ENCODE results near the gene KCNAB2. TPM values are rescaled to one million over a fixed set of nuclear protein-coding genes. Genes with fewer than 3 reads are reported as not detected.

Gene KCNAB2
- total RNA-seq, 1 experiment from 2014 or later: 10.3 TPM

DNA sequence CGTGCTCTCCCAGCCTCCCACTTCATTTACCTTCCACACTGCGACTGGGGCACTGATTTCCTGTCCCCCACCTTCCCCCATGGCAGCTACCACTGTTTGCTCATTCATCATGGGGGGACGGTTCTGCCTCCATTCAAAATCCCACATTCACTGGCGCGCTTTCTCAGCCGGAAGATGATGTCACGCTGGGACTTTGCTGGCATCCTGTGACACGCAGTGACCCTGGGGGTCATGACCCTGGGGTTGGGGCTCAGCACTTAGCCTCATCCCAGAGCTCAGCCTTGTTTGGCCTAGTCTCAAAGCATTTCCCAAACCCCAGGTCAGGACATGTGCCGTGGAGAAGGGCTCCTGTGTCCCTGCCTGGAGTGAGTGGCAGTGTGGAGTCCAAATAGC is 582 bp upstream of the KCNAB2 start:
- CTCF ChIA-PET: interaction anchor here (0.6 to 3.2 kb wide), 2 partner anchors 10 to 377 kb away, joined by 3 to 14 read pairs; no protein-coding TSS in a partner anchor
- TF ChIP-seq, protein P1, sequence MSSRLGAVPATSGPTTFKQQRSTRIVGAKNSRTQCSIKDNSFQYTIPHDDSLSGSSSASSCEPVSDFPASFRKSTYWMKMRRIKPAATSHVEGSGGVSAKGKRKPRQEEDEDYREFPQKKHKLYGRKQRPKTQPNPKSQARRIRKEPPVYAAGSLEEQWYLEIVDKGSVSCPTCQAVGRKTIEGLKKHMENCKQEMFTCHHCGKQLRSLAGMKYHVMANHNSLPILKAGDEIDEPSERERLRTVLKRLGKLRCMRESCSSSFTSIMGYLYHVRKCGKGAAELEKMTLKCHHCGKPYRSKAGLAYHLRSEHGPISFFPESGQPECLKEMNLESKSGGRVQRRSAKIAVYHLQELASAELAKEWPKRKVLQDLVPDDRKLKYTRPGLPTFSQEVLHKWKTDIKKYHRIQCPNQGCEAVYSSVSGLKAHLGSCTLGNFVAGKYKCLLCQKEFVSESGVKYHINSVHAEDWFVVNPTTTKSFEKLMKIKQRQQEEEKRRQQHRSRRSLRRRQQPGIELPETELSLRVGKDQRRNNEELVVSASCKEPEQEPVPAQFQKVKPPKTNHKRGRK (CRISPR knock-in tag; IDR thresholded peaks at IDR 0.05; ENCODE audit: borderline replicate concordance): no peak
- no peak for TF ChIP-seq MXD4 (CRISPR knock-in tag; IDR thresholded peaks at IDR 0.05; ENCODE audit: borderline replicate concordance)
- no peak for TF ChIP-seq ZNF219 (CRISPR knock-in tag; IDR thresholded peaks at IDR 0.05; ENCODE audit: borderline replicate concordance)
- TF ChIP-seq, protein P2, sequence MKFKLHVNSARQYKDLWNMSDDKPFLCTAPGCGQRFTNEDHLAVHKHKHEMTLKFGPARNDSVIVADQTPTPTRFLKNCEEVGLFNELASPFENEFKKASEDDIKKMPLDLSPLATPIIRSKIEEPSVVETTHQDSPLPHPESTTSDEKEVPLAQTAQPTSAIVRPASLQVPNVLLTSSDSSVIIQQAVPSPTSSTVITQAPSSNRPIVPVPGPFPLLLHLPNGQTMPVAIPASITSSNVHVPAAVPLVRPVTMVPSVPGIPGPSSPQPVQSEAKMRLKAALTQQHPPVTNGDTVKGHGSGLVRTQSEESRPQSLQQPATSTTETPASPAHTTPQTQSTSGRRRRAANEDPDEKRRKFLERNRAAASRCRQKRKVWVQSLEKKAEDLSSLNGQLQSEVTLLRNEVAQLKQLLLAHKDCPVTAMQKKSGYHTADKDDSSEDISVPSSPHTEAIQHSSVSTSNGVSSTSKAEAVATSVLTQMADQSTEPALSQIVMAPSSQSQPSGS (CRISPR knock-in tag; IDR thresholded peaks at IDR 0.05; ENCODE audit: borderline replicate concordance, low read depth): no peak
- no peak for TF ChIP-seq USF1 (CRISPR knock-in tag; IDR thresholded peaks at IDR 0.05)
- TF ChIP-seq RELA (CRISPR knock-in tag; IDR thresholded peaks at IDR 0.05; ENCODE audit: borderline replicate concordance): no peak
- TF ChIP-seq ZBTB21 (CRISPR knock-in tag; IDR thresholded peaks at IDR 0.05; ENCODE audit: borderline replicate concordance): no peak
- TF ChIP-seq, protein P3, sequence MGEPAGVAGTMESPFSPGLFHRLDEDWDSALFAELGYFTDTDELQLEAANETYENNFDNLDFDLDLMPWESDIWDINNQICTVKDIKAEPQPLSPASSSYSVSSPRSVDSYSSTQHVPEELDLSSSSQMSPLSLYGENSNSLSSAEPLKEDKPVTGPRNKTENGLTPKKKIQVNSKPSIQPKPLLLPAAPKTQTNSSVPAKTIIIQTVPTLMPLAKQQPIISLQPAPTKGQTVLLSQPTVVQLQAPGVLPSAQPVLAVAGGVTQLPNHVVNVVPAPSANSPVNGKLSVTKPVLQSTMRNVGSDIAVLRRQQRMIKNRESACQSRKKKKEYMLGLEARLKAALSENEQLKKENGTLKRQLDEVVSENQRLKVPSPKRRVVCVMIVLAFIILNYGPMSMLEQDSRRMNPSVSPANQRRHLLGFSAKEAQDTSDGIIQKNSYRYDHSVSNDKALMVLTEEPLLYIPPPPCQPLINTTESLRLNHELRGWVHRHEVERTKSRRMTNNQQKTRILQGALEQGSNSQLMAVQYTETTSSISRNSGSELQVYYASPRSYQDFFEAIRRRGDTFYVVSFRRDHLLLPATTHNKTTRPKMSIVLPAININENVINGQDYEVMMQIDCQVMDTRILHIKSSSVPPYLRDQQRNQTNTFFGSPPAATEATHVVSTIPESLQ (CRISPR knock-in tag; IDR thresholded peaks at IDR 0.05): no peak
- no peak for TF ChIP-seq NFE2L1 (CRISPR knock-in tag; IDR thresholded peaks at IDR 0.05)
- no peak for TF ChIP-seq ZNF138 (CRISPR knock-in tag; conservative IDR thresholded peaks at IDR 0.05)
- no peak for TF ChIP-seq GRHL2 (CRISPR knock-in tag; IDR thresholded peaks at IDR 0.05; ENCODE audit: insufficient replicate concordance, severe bottlenecking)
- TF ChIP-seq ZNF425 (CRISPR knock-in tag; conservative IDR thresholded peaks at IDR 0.05): no peak
- TF ChIP-seq, protein P4, sequence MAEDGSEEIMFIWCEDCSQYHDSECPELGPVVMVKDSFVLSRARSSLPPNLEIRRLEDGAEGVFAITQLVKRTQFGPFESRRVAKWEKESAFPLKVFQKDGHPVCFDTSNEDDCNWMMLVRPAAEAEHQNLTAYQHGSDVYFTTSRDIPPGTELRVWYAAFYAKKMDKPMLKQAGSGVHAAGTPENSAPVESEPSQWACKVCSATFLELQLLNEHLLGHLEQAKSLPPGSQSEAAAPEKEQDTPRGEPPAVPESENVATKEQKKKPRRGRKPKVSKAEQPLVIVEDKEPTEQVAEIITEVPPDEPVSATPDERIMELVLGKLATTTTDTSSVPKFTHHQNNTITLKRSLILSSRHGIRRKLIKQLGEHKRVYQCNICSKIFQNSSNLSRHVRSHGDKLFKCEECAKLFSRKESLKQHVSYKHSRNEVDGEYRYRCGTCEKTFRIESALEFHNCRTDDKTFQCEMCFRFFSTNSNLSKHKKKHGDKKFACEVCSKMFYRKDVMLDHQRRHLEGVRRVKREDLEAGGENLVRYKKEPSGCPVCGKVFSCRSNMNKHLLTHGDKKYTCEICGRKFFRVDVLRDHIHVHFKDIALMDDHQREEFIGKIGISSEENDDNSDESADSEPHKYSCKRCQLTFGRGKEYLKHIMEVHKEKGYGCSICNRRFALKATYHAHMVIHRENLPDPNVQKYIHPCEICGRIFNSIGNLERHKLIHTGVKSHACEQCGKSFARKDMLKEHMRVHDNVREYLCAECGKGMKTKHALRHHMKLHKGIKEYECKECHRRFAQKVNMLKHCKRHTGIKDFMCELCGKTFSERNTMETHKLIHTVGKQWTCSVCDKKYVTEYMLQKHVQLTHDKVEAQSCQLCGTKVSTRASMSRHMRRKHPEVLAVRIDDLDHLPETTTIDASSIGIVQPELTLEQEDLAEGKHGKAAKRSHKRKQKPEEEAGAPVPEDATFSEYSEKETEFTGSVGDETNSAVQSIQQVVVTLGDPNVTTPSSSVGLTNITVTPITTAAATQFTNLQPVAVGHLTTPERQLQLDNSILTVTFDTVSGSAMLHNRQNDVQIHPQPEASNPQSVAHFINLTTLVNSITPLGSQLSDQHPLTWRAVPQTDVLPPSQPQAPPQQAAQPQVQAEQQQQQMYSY (CRISPR knock-in tag; IDR thresholded peaks at IDR 0.05): no peak
- TF ChIP-seq ELF4 (CRISPR knock-in tag; IDR thresholded peaks at IDR 0.05; ENCODE audit: low read depth): no peak
- TF ChIP-seq ZNF281 (CRISPR knock-in tag; IDR thresholded peaks at IDR 0.05): no peak
- TF ChIP-seq, protein P5, sequence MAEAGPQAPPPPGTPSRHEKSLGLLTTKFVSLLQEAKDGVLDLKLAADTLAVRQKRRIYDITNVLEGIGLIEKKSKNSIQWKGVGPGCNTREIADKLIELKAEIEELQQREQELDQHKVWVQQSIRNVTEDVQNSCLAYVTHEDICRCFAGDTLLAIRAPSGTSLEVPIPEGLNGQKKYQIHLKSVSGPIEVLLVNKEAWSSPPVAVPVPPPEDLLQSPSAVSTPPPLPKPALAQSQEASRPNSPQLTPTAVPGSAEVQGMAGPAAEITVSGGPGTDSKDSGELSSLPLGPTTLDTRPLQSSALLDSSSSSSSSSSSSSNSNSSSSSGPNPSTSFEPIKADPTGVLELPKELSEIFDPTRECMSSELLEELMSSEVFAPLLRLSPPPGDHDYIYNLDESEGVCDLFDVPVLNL (CRISPR knock-in tag; IDR thresholded peaks at IDR 0.05; ENCODE audit: borderline replicate concordance, low read depth): no peak
- Mint-ChIP-seq H3K36me3 (no peaks in the 10 kb centered on the region), H3K27ac (peak overlapping the region; percentile 53; the same call in 1 of the 2 replicates), H3K4me3 (no peak overlapping the region), H3K9me3 (no peaks in the 10 kb centered on the region), H3K4me1 (no peaks in the 10 kb centered on the region), H3K27me3 (ENCODE audit: low read depth) (no peaks in the 10 kb centered on the region)
- no peak for DNase-seq (ENCODE audit: low spot score)
- POLR2A ChIA-PET: no interaction called here
- no peak for ATAC-seq

Data from WTC11 (cell line).